Spleen (tissue), 11 donors: ENCODE data around the gene LRMDA. TPM values are rescaled to one million over a fixed set of nuclear protein-coding genes. Genes with fewer than 3 reads are reported as not detected.

Source experiments
- DNase-seq: peaks from one replicate; pipeline ENCODE4 v3.0.0-alpha.2; 2020
- H3K27ac ChIP-seq, 8 donors: fragments of 200-600 bp; sonication (generic) in 7 of 8; 1 replicate in 4 of 8; 2 replicates in 4 of 8; pipeline versions ENCODE4 v1.5.0 to v1.8.0; 2016 to 2021; ENCODE audit warnings: inconsistent platforms in 4 of 8, mild to moderate bottlenecking in 4 of 8, moderate library complexity in 1 of 8
- H3K27me3 ChIP-seq, 7 donors: fragments of 200-600 bp; sonication (generic) in 6 of 7; replicated peaks in 1 of 7; 1 replicate in 4 of 7; 2 replicates in 3 of 7; pipeline versions ENCODE4 v1.5.0 to v1.8.0; 2016 to 2021; ENCODE audit warnings: inconsistent platforms in 3 of 7, mild to moderate bottlenecking in 1 of 7
- H3K36me3 ChIP-seq, 6 donors: fragments of 200-600 bp; sonication (generic) in 5 of 6; 1 replicate in 4 of 6; 2 replicates in 2 of 6; pipeline versions ENCODE4 v1.5.0 to v1.8.0; 2016 to 2021; ENCODE audit warnings: inconsistent platforms in 2 of 6
- H3K4me1 ChIP-seq, 6 donors: fragments of 200-600 bp; sonication (generic) in 5 of 6; 1 replicate in 3 of 6; 2 replicates in 3 of 6; pipeline versions ENCODE4 v1.5.0 to v1.8.0; 2016 to 2021; ENCODE audit warnings: inconsistent platforms in 3 of 6
- H3K4me3 ChIP-seq, 8 donors: fragments of 200-600 bp; sonication (generic) in 7 of 8; 1 replicate in 4 of 8; 2 replicates in 4 of 8; pipeline versions ENCODE4 v1.5.0 to v1.8.0; 2016 to 2021; ENCODE audit warnings: inconsistent platforms in 4 of 8, mild to moderate bottlenecking in 4 of 8, moderate library complexity in 2 of 8
- H3K9me3 ChIP-seq, 8 donors: fragments of 200-600 bp; sonication (generic) in 7 of 8; 1 replicate in 4 of 8; 2 replicates in 4 of 8; pipeline versions ENCODE4 v1.5.0 to v1.8.0; 2016 to 2021; ENCODE audit warnings: inconsistent platforms in 4 of 8
- CTCF ChIP-seq, 11 experiments: fragments of 200-600 bp in 7 of 11; fragments of 450-650 bp in 4 of 11; sonication (generic) in 4 of 11; IDR thresholded peaks in 8 of 11; conservative IDR thresholded peaks in 3 of 11; 1 replicate in 7 of 11; 2 replicates in 4 of 11; pipeline versions ENCODE4 v1.4.0 to v1.8.0; 2016 to 2021; ENCODE audit warnings: antibody characterized with exemption in 11 of 11, inconsistent platforms in 4 of 11, mild to moderate bottlenecking in 1 of 11
- POLR2A ChIP-seq, 3 donors: fragments of 450-650 bp; IDR thresholded peaks; one replicate each; pipeline ENCODE4 v1.5.1; 2017; ENCODE audit warnings: antibody characterized with exemption in 3 of 3, mild to moderate bottlenecking in 1 of 3
- POLR2AphosphoS5 ChIP-seq, 3 donors: sonication (generic); formaldehyde crosslinking; IDR thresholded peaks; one replicate each; pipeline ENCODE4 v1.5.1; 2017; ENCODE audit warnings: antibody characterized with exemption in 3 of 3
- WGBS, 5 donors: extraction: QIAGEN DNeasy Blood & Tissue Kit in 3 of 5; methylation state at CpG; one replicate each; pipeline versions ENCODE4 v1.1.5 to v1.1.7; 2013 to 2018; 5-methylcytosine and 5-hydroxymethylcytosine counted together
- intact Hi-C: fragments of 100-400 bp; cut with DNase I; formaldehyde crosslinking; loops from one replicate; pipeline ENCODE4 v1.15.0; 2023; ENCODE audit warnings: low total_unique reads
- polyA plus RNA-seq, 3 donors: library from polyadenylated mRNA; stranded (reverse); fragments of 200-250 nt; gene quantifications; one replicate each; pipeline ENCODE4 v1.2.1, GENCODE V29; 2013
- total RNA-seq, 7 donors: library from RNA; depleted of rRNA in 3 of 7; stranded (reverse); fragments of >200 nt in 3 of 7; fragmentation: NEBNext Ultra II Directional in 4 of 7; extraction: Animal tissue kit (Norgen Biotek cat#: 25700) in 4 of 7; gene quantifications; one replicate each; pipeline versions ENCODE4 v1.1.0 to v1.2.1, GENCODE V29; 2016 to 2021
- donor health status: healthy with polysubstance abuse.
- donor health status: DM: no; HTN: no; CAD: no; lungs with moderate emphysema.
- donor health status: DM: no; HTN: no; CAD: no.
- donor health status: Bipolar disorder and iron deficiency.
- donor health status: healthy.
- donor health status: DM: no; HTN: no; CAD: no.
- donor health status: DM: yes; HTN: yes; CAD: no.

Gene LRMDA
- total and polyA plus RNA-seq, 10 donors = 7.3 to 46.6 (median 28.2) TPM

GRCh38 chr10:75982611-75983369, 551.4 kb downstream of the LRMDA start:
- WGBS, 5 donors = 87 to 96% (median 90%) methylated on average over 5 of the region's 5 CpGs
- intact Hi-C loops = no loop called here

GRCh38 chr10:75984067-75984466, 552.6 kb downstream of the LRMDA start:
- intact Hi-C loops = no loop called here
- TF ChIP-seq CTCF (IDR thresholded peaks at IDR 0.05 in 8 of 11, conservative IDR thresholded peaks at IDR 0.05 in 3 of 11) = no peak
- no peak for TF ChIP-seq POLR2AphosphoS5 (IDR thresholded peaks at IDR 0.05)
- no peak for TF ChIP-seq POLR2A (IDR thresholded peaks at IDR 0.05)
- DNase-seq = no peak
- Histone ChIP-seq H3K9me3 (no peaks in the 10 kb centered on the region), H3K27ac (no peak overlapping the region), H3K4me1 (no peaks in the 10 kb centered on the region), H3K36me3 (no peaks in the 10 kb centered on the region), H3K4me3 (no peak overlapping the region), H3K27me3 (no peaks in the 10 kb centered on the region)
- WGBS, 5 donors = 76 to 82% (median 79%) methylated on average over 7 of the region's 7 CpGs

More at GRCh38 chr10:75982611-75983369, 551.4 kb downstream of the LRMDA start:
- no peaks in the 10 kb centered on the region for H3K36me3 ChIP-seq
- H3K27ac ChIP-seq = no peak overlapping the region
- no peaks in the 10 kb centered on the region for H3K9me3 ChIP-seq
- no peak for DNase-seq
- no peaks in the 10 kb centered on the region for H3K27me3 ChIP-seq
- H3K4me3 ChIP-seq = no peak overlapping the region
- no peak for TF ChIP-seq POLR2A (IDR thresholded peaks at IDR 0.05)
- H3K4me1 ChIP-seq = no peaks in the 10 kb centered on the region

GRCh38 chr10:75987616-75988015, 556.2 kb downstream of the LRMDA start:
- Histone ChIP-seq H3K9me3 (no peaks in the 10 kb centered on the region), H3K4me3 (no peak overlapping the region), H3K27ac (no peak overlapping the region), H3K36me3 (no peaks in the 10 kb centered on the region), H3K4me1 (no peaks in the 10 kb centered on the region), H3K27me3 (no peaks in the 10 kb centered on the region)
- DNase-seq = no peak
- WGBS, 5 donors = 58 to 80% (median 78%) methylated on average over 1 of the region's 1 CpG
- TF ChIP-seq CTCF (IDR thresholded peaks at IDR 0.05 in 8 of 11, conservative IDR thresholded peaks at IDR 0.05 in 3 of 11) = no peak
- no peak for TF ChIP-seq POLR2AphosphoS5 (IDR thresholded peaks at IDR 0.05)
- TF ChIP-seq POLR2A (IDR thresholded peaks at IDR 0.05) = no peak
- intact Hi-C loops = no loop called here

GRCh38 chr10:75994357-75995040, 563.1 kb downstream of the LRMDA start:
- TF ChIP-seq POLR2AphosphoS5 (IDR thresholded peaks at IDR 0.05) = no peak
- TF ChIP-seq CTCF (IDR thresholded peaks at IDR 0.05 in 8 of 11, conservative IDR thresholded peaks at IDR 0.05 in 3 of 11) = no peak
- no peak for TF ChIP-seq POLR2A (IDR thresholded peaks at IDR 0.05)
- Histone ChIP-seq H3K27me3 (no peaks in the 10 kb centered on the region), H3K4me1 (no peaks in the 10 kb centered on the region), H3K36me3 (no peaks in the 10 kb centered on the region), H3K9me3 (no peaks in the 10 kb centered on the region), H3K27ac (no peak overlapping the region), H3K4me3 (no peak overlapping the region)
- intact Hi-C loops = no loop called here
- WGBS, 5 donors = 76 to 90% (median 86%) methylated on average over 9 of the region's 9 CpGs
- no peak for DNase-seq
